CD4-positive, alpha-beta T cell treated with Interleukin-10 for 1 hour (primary cell): Measurements from ENCODE around the gene CA9.
"Not testable (repeated sequence)": the region's sequence is repeated elsewhere in the genome, so short reads cannot be mapped to it uniquely, and the experiment has no call there.

Experiments used
- DNase-seq: peaks from one replicate; pipeline ENCODE4 v3.0.0-alpha.2; 2020

Gene CA9

DNA sequence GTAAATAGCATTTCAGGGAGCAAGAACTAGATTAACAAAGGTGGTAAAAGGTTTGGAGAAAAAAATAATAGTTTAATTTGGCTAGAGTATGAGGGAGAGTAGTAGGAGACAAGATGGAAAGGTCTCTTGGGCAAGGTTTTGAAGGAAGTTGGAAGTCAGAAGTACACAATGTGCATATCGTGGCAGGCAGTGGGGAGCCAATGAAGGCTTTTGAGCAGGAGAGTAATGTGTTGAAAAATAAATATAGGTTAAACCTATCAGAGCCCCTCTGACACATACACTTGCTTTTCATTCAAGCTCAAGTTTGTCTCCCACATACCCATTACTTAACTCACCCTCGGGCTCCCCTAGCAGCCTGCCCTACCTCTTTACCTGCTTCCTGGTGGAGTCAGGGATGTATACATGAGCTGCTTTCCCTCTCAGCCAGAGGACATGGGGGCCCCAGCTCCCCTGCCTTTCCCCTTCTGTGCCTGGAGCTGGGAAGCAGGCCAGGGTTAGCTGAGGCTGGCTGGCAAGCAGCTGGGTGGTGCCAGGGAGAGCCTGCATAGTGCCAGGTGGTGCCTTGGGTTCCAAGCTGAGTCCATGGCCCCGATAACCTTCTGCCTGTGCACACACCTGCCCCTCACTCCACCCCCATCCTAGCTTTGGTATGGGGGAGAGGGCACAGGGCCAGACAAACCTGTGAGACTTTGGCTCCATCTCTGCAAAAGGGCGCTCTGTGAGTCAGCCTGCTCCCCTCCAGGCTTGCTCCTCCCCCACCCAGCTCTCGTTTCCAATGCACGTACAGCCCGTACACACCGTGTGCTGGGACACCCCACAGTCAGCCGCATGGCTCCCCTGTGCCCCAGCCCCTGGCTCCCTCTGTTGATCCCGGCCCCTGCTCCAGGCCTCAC is at the start of gene CA9:
Gene CA9, plus strand, starts transcription at position 797 of the 893 bp plus-strand sequence. Its CDS starts 32 bp downstream, at position 829.
- DNase-seq, result no peak

DNA sequence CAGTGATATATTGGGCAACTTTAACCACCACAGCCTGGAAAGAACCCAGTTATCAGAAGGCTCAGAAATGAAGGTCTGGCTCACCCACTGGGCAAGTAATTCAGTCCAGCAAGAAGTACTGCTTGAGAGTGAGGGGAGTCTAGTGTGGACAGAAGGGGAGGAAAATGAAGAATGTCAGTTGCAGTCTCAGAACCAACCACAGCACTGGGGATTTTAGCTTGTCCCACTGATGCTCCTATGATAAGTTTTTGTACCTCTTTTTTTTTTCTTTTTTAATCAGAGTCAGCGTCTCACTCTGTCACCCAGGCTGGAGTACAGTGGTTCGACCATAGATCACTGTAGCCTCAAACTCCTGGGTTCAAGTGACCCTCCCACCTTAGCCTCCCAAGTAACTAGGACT is 46.2 kb upstream of the CA9 start:
- no peak for DNase-seq

DNA sequence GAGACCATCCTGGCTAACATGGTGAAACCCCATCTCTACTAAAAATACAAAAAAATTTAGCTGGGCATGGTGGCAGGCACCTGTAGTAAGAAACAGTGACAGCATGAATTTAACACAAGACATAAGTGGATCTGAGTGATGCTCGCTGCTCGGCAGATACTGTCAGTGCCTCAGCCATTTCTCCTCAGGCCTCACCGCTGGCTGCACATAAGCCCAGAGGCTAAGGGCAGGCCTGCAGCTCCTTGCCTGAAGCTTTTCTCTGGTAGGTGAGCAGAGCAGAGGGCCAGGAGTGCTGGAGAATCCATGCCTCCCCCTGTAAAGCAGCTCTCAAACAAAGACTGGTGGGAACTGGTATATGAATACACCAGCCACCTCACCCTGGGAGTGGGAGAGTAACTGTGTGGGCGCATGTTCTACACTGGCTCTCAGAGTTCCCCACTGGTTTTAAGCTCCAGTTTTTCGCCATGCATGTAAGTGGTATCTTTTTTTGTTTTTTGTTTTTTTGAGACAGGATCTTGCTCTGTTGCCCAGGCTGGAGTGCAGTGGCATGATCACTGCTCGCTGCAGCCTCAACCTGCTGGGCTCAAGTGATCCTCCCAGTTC is 45.2 kb upstream of the CA9 start:
- DNase-seq, result no peak

DNA sequence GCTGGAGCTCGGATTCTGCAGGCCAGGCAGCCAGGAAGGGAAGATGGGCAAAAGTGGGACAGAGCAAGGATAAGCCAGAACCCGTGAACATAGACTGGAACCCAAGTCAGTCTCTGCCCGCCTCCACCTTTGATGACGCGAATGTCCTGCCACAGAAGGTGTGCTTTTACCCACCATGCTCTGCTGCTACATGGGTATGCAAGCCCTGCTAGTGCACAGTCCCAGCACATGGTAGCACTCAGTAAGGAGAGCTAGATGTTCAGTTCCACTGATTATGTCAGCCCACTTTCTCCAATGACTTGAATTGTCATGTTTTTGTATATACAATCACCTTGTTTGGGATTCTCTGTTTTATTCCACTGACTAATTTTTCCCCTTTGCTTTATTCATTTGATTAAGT is 44.1 kb upstream of the CA9 start:
- no peak for DNase-seq

DNA sequence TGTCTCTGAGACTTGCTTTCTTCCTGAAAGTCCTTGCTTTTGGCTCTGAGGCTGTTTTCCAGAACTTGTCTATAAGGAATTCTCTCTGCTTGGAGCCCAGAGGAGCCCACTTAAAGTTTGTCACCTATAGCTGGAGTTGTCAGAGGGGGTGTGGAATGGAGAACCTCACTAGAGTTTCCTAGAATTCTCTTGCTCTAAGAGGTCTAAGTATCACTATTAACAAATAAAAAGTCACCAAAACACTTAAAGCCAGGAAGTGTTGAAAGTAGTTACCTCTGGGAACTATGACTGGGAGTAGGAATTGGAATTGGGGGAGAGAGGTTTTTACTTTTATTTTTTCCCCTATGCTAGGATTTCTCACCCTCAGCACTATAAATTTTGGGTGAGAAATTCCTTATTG is 38.0 kb upstream of the CA9 start:
- DNase-seq, result no peak

DNA sequence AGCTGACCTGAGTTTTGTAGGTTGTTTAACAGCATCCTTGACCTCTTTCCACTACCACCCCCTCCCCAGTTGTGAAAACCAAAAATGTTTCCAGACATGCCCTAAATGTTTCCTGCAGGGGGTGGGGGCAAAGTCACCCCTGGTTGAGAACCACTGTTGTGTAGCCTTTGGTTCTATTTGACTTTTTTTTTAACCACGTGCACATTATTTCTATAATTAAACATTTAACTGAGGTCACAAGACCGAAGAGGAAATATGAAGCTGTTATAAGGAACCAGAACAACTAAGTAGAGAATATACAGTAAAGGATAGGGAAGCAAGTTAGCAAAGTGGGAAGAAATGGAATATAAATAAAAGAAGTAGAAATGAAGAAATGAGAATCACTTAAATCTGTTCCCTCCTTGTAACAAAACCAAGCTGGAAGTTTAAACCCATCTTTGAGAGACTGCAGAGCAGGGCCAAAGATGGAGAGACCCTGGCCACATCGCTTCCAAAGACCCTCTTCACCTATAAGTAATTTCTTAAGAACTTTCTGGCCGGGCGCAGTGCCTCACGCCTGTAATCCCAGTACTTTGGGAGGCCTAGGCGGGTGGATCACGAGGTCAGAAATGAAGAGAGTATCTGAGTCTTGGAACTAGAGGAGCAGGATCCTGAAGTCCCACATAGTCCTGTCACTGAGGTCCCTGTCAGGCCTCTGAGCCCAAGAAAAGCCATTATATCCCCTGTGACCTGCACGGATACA is 37.4 kb upstream of the CA9 start:
- no peak for DNase-seq

DNA sequence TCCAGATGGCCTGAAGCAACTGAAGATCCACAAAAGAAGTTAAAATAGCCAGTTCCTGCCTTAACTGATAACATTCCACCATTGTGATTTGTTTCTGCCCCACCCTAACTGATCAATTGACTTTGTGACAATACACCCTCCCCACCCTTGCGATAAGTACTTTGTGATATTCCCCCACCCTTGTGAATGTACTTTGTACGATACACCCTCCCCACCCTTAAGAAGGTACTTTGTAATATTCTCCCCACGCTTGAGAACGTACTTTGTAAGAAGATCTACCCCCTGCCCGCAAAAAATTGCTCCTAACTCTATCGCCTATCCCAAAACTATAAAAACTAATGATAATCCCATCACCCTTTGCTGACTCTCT is 36.9 kb upstream of the CA9 start:
- DNase-seq, result not testable (repeated sequence)

DNA sequence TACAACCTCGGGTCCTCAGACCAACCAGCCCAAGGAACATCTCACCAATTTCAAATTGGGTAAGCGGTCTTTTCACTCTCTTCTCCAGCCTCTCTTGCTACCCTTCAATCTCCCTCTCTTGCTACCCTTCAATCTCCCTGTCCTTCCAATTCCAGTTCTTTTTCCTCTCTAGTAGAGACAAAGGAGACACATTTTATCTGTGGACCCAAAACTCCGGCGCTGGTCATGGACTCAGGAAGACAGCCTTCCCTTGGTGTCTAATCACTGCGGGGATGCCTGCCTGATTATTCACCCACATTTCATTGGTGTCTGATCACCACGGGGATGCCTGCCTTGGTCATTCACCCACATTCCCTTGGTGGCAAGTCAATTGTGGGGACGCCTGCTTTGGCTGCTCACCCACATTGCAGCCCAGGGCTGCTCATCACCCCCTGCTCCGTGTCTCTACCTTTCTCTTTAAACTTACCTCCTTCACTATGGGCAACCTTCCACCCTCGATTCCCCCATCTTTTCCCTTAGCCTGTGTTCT is 36.2 kb upstream of the CA9 start:
- not testable (repeated sequence) for DNase-seq

DNA sequence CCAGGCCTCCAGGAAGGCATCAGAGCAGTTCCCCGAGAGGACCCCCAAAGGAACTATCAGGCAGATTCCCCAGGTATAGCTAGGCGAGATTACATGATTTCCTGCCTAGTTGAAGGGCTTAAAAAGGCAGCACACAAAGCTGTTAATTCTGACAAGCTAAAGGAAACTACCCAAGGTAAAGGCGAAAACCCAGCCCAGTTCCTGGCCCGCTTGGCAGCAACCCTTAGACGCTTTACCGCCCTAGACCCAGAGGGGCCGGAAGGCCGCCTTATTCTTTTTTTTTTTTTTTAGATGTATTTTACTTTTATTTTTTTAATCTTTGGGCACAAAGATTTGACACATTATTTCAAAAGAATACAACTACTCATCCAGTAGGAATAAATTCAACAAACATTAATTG is 35.0 kb upstream of the CA9 start:
- DNase-seq, result peak; percentile 62

DNA sequence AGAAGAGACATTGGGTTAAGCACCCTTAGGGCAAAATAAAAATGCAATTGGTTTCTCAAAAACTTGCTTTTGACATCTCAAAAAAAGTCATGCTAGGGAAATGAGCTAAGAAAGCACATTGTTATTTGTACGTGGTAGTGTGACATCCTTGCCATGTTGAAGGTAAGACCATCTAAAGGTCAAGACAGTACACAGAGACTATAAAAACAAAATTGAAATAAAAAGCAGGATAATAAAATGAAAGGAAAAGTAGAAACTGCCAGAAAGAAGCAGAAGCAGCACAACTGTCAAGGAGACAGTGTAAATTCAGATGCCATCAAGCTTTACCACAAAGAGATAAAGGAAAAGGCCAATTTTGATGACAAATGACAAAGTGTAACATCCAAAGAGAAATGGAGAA is 34.5 kb upstream of the CA9 start:
- DNase-seq, result not testable (repeated sequence)

DNA sequence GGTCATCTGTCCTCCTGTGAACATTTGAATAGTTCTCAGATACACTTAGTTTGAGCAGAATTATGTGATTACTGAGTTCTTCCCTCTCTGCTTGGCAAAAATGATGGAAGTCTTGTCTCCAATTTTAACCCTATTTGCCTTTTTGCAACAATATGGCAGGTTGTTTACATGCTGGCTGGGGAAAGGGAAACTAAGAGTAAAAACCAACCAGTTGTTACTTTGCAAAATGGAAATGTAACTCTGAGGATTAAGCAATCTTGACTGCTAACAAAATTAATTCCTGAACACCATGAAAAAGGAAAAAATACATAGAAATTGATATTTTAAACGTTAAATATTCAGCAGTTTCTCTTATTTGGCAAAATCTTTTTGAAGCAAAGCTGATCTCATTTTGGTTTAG is 34.1 kb upstream of the CA9 start:
- no peak for DNase-seq

DNA sequence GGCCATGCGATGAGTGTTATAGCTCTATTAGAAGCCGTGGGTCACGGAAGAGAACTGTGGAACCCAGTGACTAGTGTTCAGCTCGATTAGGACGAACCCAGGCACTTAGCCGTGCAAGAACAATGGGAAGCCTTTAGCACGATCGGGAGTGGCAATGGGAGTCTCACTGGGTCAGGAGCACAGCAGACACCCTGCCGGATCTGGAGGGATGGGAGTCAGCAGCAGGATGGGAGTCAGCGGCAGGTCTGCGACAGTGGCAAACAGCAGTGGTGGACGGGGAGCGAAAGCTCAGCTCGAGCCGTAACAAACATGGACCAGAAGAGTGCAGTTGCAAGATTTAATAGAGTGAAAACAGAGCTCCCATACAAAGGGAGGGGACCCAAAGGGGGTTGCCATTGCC is 33.3 kb upstream of the CA9 start:
- DNase-seq, result not testable (repeated sequence)

DNA sequence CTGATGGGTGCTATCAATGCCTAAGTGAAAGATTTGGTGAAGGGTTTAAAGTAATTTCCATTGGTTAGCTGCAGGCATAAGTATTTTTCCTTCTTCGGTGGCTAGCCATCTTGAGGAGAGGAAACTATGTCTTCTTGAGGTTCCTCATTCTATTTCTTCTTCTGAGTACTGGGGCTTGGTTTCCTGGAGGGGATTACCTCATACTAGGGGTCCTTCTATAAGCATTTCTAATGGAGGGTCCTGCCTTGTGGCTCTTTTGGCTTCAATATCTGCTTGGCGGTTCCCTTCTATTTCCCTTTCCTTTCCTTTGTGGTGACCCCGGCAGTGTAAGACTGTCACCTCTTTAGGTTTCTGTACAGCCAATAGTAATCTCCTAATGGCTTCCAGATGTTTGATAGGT is 32.2 kb upstream of the CA9 start:
- not testable (repeated sequence) for DNase-seq

DNA sequence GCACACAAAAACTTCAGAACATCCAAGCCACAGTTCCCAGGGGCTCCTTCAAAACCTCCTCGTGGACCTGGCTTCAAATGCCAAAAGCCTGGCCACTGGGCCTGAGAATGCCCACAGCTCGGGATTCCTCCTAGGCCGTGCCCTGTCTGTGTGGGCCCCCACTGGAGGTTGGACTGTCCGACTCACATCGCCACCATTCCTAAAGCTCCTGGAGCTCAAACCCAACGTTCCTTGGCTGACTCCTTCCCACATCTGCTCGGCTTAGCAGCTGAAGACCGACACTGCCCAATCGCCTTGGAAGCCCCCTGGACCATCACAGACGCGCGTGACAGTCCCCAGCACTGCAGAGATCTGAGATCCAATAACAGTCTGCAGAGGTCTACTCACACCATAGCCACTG is 30.7 kb upstream of the CA9 start:
- no peak for DNase-seq

DNA sequence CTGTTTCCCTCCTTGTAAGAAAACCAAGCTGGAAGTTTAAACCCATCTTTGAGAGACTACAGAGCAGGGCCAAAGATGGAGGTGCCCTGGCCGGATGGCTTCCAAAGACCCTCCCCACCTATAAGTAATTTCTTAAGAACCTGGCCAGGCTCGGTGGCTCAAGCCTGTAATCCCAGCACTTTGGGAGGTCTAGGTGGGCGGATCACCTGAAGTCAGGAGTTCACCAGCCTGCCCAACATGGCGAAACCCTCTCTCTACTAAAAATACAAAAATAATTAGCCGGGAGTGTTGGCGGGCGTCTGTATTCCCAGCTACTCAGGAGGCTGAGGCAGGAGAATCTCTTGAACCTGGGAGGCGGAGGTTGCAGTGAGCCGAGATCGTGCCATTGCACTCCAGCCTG is 28.0 kb upstream of the CA9 start:
- DNase-seq, result not testable (repeated sequence)

DNA sequence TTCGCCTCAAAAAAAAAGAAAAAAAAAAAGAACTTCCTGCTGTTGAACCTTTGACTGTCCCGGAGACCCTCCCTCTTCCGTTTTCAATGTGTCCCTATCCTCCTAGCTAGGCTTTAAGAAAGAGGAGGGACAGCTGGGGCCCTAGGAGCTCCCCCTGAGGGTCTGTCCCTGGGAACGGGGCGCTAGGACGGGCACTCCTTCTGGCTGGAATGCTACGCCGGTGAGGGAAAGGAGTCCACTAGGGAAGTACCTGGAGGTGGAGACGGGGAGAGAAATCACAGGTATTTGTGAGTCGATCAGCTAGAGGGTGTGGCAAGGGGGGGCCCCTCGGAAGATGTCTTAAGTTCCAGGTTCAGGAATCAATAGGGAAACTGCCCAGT is 27.6 kb upstream of the CA9 start:
- no peak for DNase-seq

DNA sequence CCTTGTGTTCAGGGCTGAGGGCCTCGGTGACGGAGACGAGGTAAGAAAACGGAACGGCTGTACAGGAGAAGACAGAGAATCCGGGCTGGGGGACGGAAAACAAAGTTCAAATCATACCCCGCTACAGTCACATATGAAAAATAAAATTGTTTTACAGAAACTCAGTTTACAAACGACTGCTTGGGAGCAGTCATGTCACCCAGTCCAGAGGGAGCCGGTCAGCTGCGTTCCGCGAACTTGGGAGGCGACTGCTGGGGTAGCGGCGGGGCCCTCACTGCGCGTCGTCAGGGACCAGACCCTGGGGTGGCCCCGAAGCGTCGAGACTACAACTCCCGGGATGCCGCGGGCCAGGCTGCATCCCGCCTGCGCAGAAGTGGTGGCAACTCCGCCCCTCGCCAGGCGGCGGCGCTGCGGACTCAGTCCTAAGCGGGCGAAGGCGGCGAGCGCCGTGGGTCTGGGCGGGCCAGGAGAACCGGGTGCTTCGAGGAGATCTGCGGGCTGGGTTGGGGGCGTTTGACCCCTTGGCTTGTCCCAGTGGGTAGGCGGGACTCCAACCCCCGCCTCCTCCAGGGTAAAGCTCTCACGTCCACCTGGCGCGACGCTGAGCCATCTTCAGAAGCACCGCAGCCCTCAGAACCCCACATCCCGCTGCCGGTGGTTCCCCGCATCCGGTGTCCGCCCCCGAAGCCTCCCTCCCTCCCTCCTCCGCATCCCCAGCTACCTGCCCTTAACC is 27.0 kb upstream of the CA9 start:
- peak; percentile 92 for DNase-seq

DNA sequence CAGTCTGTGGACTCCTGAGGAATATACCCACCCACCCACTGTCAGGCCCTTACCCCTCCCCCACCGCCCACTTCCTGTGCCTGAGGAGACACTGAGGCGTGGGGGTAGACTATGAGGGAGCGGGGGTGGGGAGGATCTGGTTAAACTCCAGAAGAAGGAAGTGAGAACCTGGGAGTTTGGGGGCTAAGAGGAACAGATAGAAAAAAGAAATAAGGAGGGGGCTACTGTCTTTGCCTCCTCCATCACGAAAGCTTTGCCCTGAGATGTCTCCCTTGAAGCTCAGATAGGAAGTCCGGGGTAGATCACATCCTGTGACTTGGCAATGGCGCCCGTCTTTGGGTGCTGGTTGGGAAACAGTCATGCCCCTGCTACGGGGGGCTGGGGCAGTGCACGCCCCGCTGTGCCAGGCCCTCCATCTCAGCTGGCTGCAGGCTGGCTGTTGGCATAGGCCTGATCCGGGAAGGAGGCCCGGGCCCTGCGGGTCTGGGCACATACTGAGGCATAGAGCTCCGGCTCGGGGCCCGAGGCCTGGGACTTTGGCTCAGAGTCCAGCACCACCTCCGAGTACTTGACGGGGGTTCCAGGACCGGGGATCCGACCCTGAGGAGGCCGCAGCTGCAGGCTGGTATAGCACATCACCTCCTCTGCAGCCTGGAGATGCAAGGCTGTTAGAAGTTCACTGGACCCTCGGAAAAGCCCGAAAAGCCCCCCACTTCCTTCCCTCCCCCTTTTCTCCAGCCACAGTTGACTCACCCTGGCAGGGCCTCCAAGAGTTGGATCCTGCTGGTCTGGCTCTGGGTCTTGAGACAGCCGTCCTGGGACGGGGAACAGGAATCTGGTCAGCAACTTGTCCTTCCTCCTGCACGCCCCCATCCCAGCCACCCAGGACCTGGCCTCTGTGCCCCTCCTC is 24.0 kb upstream of the CA9 start:
- DNase-seq, result peak; percentile 53

DNA sequence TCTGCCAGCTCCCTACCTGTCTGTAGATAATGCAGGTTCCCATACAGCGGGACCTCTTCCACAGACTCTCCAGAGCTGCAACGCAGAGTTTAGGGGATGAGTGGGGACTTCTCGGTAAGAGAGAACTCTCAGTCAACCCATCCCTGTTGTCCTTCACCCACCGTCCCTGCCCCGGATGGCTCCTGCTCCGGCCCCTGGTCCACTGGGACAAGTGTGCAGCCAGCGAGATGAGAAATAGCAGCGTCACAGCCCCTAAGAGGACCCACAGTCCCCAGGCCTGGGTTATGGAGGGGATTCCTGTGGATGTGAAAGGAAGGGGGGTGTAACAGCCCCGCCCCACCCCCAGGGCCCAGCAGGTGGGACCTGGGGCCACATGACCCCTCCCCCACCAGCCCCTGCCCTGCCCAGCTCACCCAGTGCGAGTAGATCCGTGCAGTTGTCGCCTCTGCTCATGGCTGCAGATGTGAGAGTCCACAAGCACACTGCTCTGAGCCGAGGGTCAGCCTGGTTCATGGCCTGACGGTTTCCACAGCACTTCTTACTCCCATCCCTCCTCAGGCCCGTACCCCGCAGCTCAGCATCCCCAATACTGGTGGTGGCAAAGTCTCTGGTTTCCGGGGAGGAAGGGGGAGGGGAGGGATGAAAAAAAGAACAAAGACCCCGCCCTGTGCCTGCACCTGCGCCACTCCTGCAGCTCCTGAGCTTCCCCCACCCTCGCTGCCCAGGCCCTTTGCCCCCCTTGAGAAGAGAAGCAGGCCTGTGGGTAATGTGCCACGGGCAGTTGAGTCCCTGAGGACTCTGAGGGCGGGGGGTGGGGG is 23.2 kb upstream of the CA9 start, which contains the start of gene SIT1:
Gene SIT1, minus strand, starts transcription at position 591 of the 818 bp plus-strand sequence. Its CDS starts 78 bp downstream, at position 513.
- peak; percentile 47 for DNase-seq

DNA sequence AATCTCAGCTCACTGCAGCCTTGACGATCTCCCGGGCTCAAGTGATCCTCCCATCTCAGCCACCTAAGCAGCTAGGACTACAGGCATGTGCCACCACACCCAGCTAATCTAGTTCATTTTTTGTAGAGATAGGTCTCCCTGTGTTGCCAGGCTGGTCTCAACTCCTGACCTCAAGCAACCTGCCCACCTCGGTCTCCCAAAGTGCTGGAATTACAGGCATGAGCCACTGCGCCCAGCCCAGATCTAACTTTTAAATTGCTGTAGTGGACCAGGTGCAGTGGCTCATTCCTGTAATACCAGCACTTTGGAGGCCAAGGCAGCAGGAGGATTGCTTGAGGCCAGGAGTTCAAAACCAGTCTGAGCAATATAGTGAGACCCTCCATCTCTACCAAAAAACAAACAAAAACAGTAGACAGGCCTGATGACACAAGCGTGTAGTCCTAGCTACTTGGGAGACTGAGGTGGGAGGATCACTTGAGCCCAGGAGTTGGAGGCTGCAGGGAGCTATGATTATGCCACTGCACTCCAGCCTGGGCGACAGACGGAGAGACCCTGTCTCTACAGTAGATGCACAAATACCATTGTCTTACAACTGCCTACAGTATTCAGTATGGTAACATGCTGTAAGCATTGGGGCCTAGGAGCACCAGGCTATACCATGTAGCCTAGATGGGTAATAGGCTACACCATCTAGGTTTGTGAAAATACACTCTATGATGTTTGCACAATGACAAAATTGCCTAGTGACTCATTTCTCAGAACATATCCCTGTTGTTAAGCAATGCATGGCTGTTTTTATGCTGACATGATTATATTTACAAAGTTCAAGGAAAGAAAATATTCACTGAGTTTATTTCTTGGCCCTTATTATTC is 21.5 kb upstream of the CA9 start:
- DNase-seq, result no peak
